HepG2 (cell line): Measurements from ENCODE around the gene URGCP. TPM values are rescaled to one million over a fixed set of nuclear protein-coding genes. Genes with fewer than 3 reads are reported as not detected.

Source experiments
- EED ChIP-seq: sonication (generic); formaldehyde crosslinking; IDR thresholded peaks from 2 replicates; pipeline ENCODE4 v1.5.0; 2020; ENCODE audit warnings: mild to moderate bottlenecking, missing genetic modification reagents
- JDP2 ChIP-seq: sonication (generic); formaldehyde crosslinking; IDR thresholded peaks from 2 replicates; pipeline ENCODE4 v1.8.1; 2022; ENCODE audit warnings: missing genetic modification reagents, borderline replicate concordance
- RARA ChIP-seq: IDR thresholded peaks from 2 replicates; pipeline ENCODE4 v1.6.1; 2016; ENCODE audit warnings: missing genetic modification reagents, missing compliant biosample characterization
- THYN1 ChIP-seq: sonication (generic); formaldehyde crosslinking; IDR thresholded peaks from 2 replicates; pipeline ENCODE4 v1.8.1; 2023; ENCODE audit warnings: low read depth, mild to moderate bottlenecking, moderate library complexity, missing genetic modification reagents, borderline replicate concordance
- ZNF543 ChIP-seq: sonication (generic); formaldehyde crosslinking; IDR thresholded peaks from 2 replicates; pipeline ENCODE4 v1.4.0; 2020; ENCODE audit warnings: mild to moderate bottlenecking, missing genetic modification reagents
- ZNF546 ChIP-seq: sonication (generic); formaldehyde crosslinking; conservative IDR thresholded peaks from 2 replicates; pipeline ENCODE4 v1.8.1; 2023; ENCODE audit warnings: mild to moderate bottlenecking, missing genetic modification reagents
- ZNF589 ChIP-seq: sonication (generic); formaldehyde crosslinking; conservative IDR thresholded peaks from 2 replicates; pipeline ENCODE4 v1.8.0; 2022; ENCODE audit warnings: mild to moderate bottlenecking, moderate library complexity, missing genetic modification reagents
- ZNF816 ChIP-seq: sonication (generic); formaldehyde crosslinking; IDR thresholded peaks from 2 replicates; pipeline ENCODE4 v1.8.0; 2022; ENCODE audit warnings: missing genetic modification reagents, mild to moderate bottlenecking, borderline replicate concordance
- polyA plus RNA-seq, 8 experiments: library from polyadenylated mRNA; depleted of rRNA in 3 of 8; stranded (reverse) in 7 of 8; unstranded in 1 of 8; fragments of >200 nt; fragmentation: Illumina TruSeq in 4 of 8; extraction: Trizol in 4 of 8; gene quantifications; 2 replicates each; pipeline versions ENCODE4 v1.2.1 to v1.2.3, GENCODE V29; 2011 to 2016; ENCODE audit warnings: low read depth in 4 of 8, missing spikeins in 1 of 8, mixed read lengths in 1 of 8; ENCODE audit not compliant: insufficient read depth in 1 of 8
- total RNA-seq, 5 experiments: library from RNA; depleted of rRNA; stranded (reverse); fragments of >200 nt; fragmentation: Illumina TruSeq; extraction: Trizol; gene quantifications; 2 replicates each; pipeline ENCODE4 v1.2.3, GENCODE V29; 2016; ENCODE audit warnings: low read depth in 1 of 5
- TF ChIP-seq, protein P1 (sequence below): sonication (generic); formaldehyde crosslinking; IDR thresholded peaks from 2 replicates; pipeline ENCODE4 v1.4.0; 2020; ENCODE audit warnings: missing genetic modification reagents
- TF ChIP-seq, protein P2 (sequence below): sonication (generic); formaldehyde crosslinking; IDR thresholded peaks from 2 replicates; pipeline ENCODE4 v1.5.0; 2020; ENCODE audit warnings: mild to moderate bottlenecking, missing genetic modification reagents
- TF ChIP-seq, protein P3 (sequence below): sonication (generic); formaldehyde crosslinking; IDR thresholded peaks from 2 replicates; pipeline ENCODE4 v1.8.1; 2023; ENCODE audit warnings: missing genetic modification reagents, mild to moderate bottlenecking, borderline replicate concordance
- TF ChIP-seq, protein P4 (sequence below): sonication (generic); formaldehyde crosslinking; conservative IDR thresholded peaks from 2 replicates; pipeline ENCODE4 v1.4.0; 2020; ENCODE audit warnings: missing genetic modification reagents
- TF ChIP-seq, protein P5 (sequence below): sonication (generic); formaldehyde crosslinking; IDR thresholded peaks from 2 replicates; pipeline ENCODE4 v1.4.0; 2020; ENCODE audit warnings: missing genetic modification reagents

Gene URGCP
- total and polyA plus RNA-seq, 2 of the 13 experiments (the other 11 are each of a cell fraction or from before 2014, with no cell fraction given) = 22.3 to 25.8 TPM

DNA sequence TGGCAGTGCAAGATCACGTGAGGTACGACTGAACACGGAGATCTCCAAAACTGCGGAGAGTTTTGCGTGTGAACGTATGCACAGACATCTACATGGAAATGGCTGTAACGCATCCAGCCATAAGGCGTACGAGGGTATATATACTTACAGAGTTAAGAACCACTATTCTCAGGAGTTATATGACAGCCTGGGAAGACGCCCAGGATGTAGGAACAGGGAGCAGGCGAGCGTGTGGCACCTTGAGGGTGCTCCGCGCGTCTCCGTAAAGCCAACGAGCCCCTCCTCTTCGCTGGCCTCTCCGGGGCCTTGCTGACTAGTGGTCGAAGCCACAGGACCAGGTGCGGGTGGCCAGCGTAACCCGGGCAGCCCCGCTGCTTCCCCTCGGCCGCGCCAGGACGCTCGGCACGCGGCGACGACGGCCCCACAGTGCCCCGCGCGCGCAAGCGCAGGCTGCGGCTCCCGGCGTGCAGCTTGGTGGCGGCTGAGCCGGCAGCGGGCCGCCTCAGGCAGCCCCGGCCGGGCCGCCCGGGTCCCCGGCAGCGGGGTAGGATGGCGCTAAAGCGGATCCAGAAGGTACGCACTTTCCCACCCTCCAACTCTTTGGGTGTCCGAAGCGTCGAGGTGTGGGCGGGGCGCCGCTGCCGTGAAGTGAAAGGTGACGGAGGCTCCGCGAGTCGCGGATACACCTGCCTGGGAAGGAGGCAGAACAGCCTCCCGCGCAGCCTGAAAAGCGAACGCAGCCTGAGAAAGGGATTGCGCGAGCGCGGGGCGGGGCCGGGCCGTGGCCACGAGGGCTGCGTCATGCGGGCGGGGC is 19.8 kb upstream of the URGCP start, which contains the start of gene UBE2D4 (continued):
- TF ChIP-seq ZNF816 (CRISPR knock-in tag) = 0 out of 2 replicates have a peak, but pooled peaks have one; percentile 28
- TF ChIP-seq ZNF543 (CRISPR knock-in tag) = no peak
- TF ChIP-seq, protein P1, sequence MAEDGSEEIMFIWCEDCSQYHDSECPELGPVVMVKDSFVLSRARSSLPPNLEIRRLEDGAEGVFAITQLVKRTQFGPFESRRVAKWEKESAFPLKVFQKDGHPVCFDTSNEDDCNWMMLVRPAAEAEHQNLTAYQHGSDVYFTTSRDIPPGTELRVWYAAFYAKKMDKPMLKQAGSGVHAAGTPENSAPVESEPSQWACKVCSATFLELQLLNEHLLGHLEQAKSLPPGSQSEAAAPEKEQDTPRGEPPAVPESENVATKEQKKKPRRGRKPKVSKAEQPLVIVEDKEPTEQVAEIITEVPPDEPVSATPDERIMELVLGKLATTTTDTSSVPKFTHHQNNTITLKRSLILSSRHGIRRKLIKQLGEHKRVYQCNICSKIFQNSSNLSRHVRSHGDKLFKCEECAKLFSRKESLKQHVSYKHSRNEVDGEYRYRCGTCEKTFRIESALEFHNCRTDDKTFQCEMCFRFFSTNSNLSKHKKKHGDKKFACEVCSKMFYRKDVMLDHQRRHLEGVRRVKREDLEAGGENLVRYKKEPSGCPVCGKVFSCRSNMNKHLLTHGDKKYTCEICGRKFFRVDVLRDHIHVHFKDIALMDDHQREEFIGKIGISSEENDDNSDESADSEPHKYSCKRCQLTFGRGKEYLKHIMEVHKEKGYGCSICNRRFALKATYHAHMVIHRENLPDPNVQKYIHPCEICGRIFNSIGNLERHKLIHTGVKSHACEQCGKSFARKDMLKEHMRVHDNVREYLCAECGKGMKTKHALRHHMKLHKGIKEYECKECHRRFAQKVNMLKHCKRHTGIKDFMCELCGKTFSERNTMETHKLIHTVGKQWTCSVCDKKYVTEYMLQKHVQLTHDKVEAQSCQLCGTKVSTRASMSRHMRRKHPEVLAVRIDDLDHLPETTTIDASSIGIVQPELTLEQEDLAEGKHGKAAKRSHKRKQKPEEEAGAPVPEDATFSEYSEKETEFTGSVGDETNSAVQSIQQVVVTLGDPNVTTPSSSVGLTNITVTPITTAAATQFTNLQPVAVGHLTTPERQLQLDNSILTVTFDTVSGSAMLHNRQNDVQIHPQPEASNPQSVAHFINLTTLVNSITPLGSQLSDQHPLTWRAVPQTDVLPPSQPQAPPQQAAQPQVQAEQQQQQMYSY (CRISPR knock-in tag) = peak; percentile 81
- TF ChIP-seq, protein P2, sequence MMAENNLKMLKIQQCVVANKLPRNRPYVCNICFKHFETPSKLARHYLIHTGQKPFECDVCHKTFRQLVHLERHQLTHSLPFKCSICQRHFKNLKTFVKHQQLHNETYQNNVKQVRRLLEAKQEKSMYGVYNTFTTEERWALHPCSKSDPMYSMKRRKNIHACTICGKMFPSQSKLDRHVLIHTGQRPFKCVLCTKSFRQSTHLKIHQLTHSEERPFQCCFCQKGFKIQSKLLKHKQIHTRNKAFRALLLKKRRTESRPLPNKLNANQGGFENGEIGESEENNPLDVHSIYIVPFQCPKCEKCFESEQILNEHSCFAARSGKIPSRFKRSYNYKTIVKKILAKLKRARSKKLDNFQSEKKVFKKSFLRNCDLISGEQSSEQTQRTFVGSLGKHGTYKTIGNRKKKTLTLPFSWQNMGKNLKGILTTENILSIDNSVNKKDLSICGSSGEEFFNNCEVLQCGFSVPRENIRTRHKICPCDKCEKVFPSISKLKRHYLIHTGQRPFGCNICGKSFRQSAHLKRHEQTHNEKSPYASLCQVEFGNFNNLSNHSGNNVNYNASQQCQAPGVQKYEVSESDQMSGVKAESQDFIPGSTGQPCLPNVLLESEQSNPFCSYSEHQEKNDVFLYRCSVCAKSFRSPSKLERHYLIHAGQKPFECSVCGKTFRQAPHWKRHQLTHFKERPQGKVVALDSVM (CRISPR knock-in tag) = peak; percentile 82
- TF ChIP-seq, protein P3, sequence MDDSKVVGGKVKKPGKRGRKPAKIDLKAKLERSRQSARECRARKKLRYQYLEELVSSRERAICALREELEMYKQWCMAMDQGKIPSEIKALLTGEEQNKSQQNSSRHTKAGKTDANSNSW (CRISPR knock-in tag) = 0 out of 2 replicates have a peak, but pooled peaks have one; percentile 93
- TF ChIP-seq JDP2 (CRISPR knock-in tag) = no peak; the same call in 1 of the 2 replicates
- TF ChIP-seq RARA = peak; percentile 26; the same call in 1 of the 2 replicates
- peak; percentile 54; the same call in 1 of the 2 replicates for TF ChIP-seq ZNF546 (CRISPR knock-in tag)
- TF ChIP-seq, protein P4, sequence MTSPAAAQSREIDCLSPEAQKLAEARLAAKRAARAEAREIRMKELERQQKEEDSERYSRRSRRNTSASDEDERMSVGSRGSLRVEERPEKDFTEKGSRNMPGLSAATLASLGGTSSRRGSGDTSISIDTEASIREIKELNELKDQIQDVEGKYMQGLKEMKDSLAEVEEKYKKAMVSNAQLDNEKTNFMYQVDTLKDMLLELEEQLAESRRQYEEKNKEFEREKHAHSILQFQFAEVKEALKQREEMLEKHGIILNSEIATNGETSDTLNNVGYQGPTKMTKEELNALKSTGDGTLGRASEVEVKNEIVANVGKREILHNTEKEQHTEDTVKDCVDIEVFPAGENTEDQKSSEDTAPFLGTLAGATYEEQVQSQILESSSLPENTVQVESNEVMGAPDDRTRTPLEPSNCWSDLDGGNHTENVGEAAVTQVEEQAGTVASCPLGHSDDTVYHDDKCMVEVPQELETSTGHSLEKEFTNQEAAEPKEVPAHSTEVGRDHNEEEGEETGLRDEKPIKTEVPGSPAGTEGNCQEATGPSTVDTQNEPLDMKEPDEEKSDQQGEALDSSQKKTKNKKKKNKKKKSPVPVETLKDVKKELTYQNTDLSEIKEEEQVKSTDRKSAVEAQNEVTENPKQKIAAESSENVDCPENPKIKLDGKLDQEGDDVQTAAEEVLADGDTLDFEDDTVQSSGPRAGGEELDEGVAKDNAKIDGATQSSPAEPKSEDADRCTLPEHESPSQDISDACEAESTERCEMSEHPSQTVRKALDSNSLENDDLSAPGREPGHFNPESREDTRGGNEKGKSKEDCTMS (CRISPR knock-in tag) = no peak
- TF ChIP-seq ZNF589 (CRISPR knock-in tag) = no peak; the same call in 1 of the 2 replicates
- peak; percentile 95 for TF ChIP-seq EED (CRISPR knock-in tag)
- peak; percentile 33; the same call in 1 of the 2 replicates for TF ChIP-seq THYN1 (CRISPR knock-in tag)
- TF ChIP-seq, protein P5, sequence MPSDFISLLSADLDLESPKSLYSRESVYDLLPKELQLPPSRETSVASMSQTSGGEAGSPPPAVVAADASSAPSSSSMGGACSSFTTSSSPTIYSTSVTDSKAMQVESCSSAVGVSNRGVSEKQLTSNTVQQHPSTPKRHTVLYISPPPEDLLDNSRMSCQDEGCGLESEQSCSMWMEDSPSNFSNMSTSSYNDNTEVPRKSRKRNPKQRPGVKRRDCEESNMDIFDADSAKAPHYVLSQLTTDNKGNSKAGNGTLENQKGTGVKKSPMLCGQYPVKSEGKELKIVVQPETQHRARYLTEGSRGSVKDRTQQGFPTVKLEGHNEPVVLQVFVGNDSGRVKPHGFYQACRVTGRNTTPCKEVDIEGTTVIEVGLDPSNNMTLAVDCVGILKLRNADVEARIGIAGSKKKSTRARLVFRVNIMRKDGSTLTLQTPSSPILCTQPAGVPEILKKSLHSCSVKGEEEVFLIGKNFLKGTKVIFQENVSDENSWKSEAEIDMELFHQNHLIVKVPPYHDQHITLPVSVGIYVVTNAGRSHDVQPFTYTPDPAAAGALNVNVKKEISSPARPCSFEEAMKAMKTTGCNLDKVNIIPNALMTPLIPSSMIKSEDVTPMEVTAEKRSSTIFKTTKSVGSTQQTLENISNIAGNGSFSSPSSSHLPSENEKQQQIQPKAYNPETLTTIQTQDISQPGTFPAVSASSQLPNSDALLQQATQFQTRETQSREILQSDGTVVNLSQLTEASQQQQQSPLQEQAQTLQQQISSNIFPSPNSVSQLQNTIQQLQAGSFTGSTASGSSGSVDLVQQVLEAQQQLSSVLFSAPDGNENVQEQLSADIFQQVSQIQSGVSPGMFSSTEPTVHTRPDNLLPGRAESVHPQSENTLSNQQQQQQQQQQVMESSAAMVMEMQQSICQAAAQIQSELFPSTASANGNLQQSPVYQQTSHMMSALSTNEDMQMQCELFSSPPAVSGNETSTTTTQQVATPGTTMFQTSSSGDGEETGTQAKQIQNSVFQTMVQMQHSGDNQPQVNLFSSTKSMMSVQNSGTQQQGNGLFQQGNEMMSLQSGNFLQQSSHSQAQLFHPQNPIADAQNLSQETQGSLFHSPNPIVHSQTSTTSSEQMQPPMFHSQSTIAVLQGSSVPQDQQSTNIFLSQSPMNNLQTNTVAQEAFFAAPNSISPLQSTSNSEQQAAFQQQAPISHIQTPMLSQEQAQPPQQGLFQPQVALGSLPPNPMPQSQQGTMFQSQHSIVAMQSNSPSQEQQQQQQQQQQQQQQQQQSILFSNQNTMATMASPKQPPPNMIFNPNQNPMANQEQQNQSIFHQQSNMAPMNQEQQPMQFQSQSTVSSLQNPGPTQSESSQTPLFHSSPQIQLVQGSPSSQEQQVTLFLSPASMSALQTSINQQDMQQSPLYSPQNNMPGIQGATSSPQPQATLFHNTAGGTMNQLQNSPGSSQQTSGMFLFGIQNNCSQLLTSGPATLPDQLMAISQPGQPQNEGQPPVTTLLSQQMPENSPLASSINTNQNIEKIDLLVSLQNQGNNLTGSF = peak; percentile 79; the same call in 1 of the 2 replicates
